ENCODE measurements around the gene KIAA0040.

KIAA0040 gene

GRCh38 chr1:175162955-175163354 is 29.6 kb downstream of the KIAA0040 start:
- CTCF ChIA-PET: interaction anchor here (1.4 to 3.0 kb wide), 2 partner anchors 8 to 157 kb away, joined by 5 to 15 read pairs; no protein-coding TSS in a partner anchor

DNA sequence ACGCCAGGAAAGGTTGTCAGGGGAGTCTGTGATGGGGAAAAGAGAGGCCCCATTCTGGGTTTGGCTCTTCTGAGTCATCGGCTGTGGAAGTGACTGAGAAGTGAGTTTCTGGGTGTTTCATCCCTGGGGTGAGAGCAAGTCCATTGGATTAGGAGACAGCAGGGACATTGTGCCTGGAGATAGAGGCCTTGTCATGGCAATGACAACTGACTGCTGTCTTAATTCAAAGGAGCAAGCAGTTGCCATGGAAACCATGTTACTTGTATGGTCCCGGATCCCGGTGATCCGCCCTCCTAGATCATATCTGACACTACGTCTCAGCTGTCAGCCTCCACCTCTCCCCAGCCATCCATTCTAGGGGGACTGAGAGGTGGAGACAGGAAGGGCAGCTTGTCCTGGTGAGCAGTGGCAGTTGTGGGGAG is 34.4 kb downstream of the KIAA0040 start:
- POLR2A ChIA-PET: no interaction called here
- Histone ChIP-seq H3K9me3 (ENCODE audit: control insufficient read depth, insufficient read depth, low read depth, low read length) (no peaks in the 10 kb centered on the region), H3K4me1 (ENCODE audit: control insufficient read depth, insufficient read depth, low read length) (no peaks in the 10 kb centered on the region), H3K4me3 (ENCODE audit: low read depth, low read length) (no peak overlapping the region), H3K27ac (ENCODE audit: extremely low read depth, low read depth, low read length) (no peak overlapping the region), H3K36me3 (ENCODE audit: control insufficient read depth in 2 of 2, insufficient read depth in 1 of 2, low read length in 2 of 2) (peaks cover 0 to 5% of the 10 kb centered on the region in 2 experiments; a peak in 1 of 3 replicates)
- TF ChIP-seq ZNF707 (tag by site-specific recombination; IDR thresholded peaks at IDR 0.05): no peak
- TF ChIP-seq, protein P1, sequence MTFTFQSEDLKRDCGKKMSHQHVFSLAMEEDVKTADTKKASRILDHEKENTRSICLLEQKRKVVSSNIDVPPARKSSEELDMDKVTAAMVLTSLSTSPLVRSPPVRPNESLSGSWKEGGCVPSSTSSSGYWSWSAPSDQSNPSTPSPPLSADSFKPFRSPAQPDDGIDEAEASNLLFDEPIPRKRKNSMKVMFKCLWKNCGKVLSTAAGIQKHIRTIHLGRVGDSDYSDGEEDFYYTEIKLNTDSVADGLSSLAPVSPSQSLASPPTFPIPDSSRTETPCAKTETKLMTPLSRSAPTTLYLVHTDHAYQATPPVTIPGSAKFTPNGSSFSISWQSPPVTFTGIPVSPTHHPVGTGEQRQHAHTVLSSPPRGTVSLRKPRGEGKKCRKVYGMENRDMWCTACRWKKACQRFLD (tag by site-specific recombination; IDR thresholded peaks at IDR 0.05): no peak
- no peak for TF ChIP-seq TCF7L2 (IDR thresholded peaks at IDR 0.05; ENCODE audit: borderline replicate concordance, low read depth, low read length)
- TF ChIP-seq ZBTB10 (tag by site-specific recombination; IDR thresholded peaks at IDR 0.05): no peak
- no peak for TF ChIP-seq GLI2 (tag by site-specific recombination; IDR thresholded peaks at IDR 0.05; ENCODE audit: borderline replicate concordance, low read depth)
- TF ChIP-seq ZNF513 (tag by site-specific recombination; IDR thresholded peaks at IDR 0.05): no peak
- TF ChIP-seq ZNF514 (tag by site-specific recombination; IDR thresholded peaks at IDR 0.05): no peak
- CTCF ChIA-PET: interaction anchor here (0.7 to 7.9 kb wide), 2 partner anchors 160 to 693 kb away, joined by 3 to 133 read pairs; no protein-coding TSS in a partner anchor

More at GRCh38 chr1:175162955-175163354, 29.6 kb downstream of the KIAA0040 start:
- TF ChIP-seq BCL6B (tag by site-specific recombination; IDR thresholded peaks at IDR 0.05) (no peak), ZNF843 (tag by site-specific recombination; IDR thresholded peaks at IDR 0.05) (no peak), ZNF777 (tag by site-specific recombination; IDR thresholded peaks at IDR 0.05; ENCODE audit: borderline replicate concordance) (no peak), MZF1 (tag by site-specific recombination; IDR thresholded peaks at IDR 0.05; ENCODE audit: borderline replicate concordance) (no peak), ZNF16 (tag by site-specific recombination; IDR thresholded peaks at IDR 0.05; ENCODE audit: low read depth) (no peak), ZNF350 (tag by site-specific recombination; IDR thresholded peaks at IDR 0.05) (no peak), ZFP3 (tag by site-specific recombination; IDR thresholded peaks at IDR 0.05; ENCODE audit: low read depth) (no peak), HOXA7 (CRISPR knock-in tag; IDR thresholded peaks at IDR 0.05; ENCODE audit: borderline replicate concordance) (no peak), KLF10 (tag by site-specific recombination; IDR thresholded peaks at IDR 0.05) (no peak), ZBTB11 (tag by site-specific recombination; conservative IDR thresholded peaks at IDR 0.05; ENCODE audit: low read depth) (no peak), ZNF404 (tag by site-specific recombination; IDR thresholded peaks at IDR 0.05) (no peak), GLIS1 (tag by site-specific recombination; IDR thresholded peaks at IDR 0.05) (no peak), ZXDB (tag by site-specific recombination; IDR thresholded peaks at IDR 0.05) (no peak)
- Histone ChIP-seq H3K4me1 (ENCODE audit: control insufficient read depth, insufficient read depth, low read length) (no peaks in the 10 kb centered on the region), H3K4me3 (ENCODE audit: low read depth, low read length) (no peak overlapping the region), H3K36me3 (ENCODE audit: control insufficient read depth in 2 of 2, insufficient read depth in 1 of 2, low read length in 2 of 2) (peaks cover 0 to 5% of the 10 kb centered on the region in 2 experiments; a peak in 1 of 3 replicates), H3K27ac (ENCODE audit: extremely low read depth, low read depth, low read length) (no peak overlapping the region), H3K9me3 (ENCODE audit: control insufficient read depth, insufficient read depth, low read depth, low read length) (no peaks in the 10 kb centered on the region)
- POLR2A ChIA-PET: no interaction called here
